Adipocyte (in vitro differentiated cells): ENCODE measurements around the gene ADGRL1.
"Not testable (repeated sequence)": the region's sequence is repeated elsewhere in the genome, so short reads cannot be mapped to it uniquely, and the experiment has no call there.

Experiments used
- DNase-seq: peaks from one replicate; pipeline ENCODE4 v3.0.0-alpha.2; 2015; ENCODE audit warnings: low read depth
- H3K27me3 ChIP-seq: replicated peaks from 2 replicates; pipeline ENCODE4 v1.7.0; 2013; ENCODE audit warnings: mild to moderate bottlenecking, low read length, moderate library complexity; ENCODE audit not compliant: control insufficient read depth, insufficient read depth
- H3K36me3 ChIP-seq: 2 replicates; pipeline ENCODE4 v1.7.0; 2013; ENCODE audit warnings: low read length, mild to moderate bottlenecking, moderate library complexity; ENCODE audit not compliant: control insufficient read depth, insufficient read depth, severe bottlenecking
- H3K4me1 ChIP-seq: 2 replicates; pipeline ENCODE4 v1.7.0; 2013; ENCODE audit warnings: mild to moderate bottlenecking, low read length, moderate library complexity; ENCODE audit not compliant: control insufficient read depth, insufficient read depth
- H3K4me3 ChIP-seq: 2 replicates; pipeline ENCODE4 v1.7.0; 2013; ENCODE audit warnings: mild to moderate bottlenecking, low read length, moderate library complexity
- H3K9ac ChIP-seq: 2 replicates; pipeline ENCODE4 v1.7.0; 2013; ENCODE audit warnings: mild to moderate bottlenecking, low read length, moderate library complexity
- H3K9me3 ChIP-seq: 2 replicates; pipeline ENCODE4 v1.7.0; 2013; ENCODE audit warnings: mild to moderate bottlenecking, low read length, moderate library complexity; ENCODE audit not compliant: control insufficient read depth

Gene ADGRL1

DNA sequence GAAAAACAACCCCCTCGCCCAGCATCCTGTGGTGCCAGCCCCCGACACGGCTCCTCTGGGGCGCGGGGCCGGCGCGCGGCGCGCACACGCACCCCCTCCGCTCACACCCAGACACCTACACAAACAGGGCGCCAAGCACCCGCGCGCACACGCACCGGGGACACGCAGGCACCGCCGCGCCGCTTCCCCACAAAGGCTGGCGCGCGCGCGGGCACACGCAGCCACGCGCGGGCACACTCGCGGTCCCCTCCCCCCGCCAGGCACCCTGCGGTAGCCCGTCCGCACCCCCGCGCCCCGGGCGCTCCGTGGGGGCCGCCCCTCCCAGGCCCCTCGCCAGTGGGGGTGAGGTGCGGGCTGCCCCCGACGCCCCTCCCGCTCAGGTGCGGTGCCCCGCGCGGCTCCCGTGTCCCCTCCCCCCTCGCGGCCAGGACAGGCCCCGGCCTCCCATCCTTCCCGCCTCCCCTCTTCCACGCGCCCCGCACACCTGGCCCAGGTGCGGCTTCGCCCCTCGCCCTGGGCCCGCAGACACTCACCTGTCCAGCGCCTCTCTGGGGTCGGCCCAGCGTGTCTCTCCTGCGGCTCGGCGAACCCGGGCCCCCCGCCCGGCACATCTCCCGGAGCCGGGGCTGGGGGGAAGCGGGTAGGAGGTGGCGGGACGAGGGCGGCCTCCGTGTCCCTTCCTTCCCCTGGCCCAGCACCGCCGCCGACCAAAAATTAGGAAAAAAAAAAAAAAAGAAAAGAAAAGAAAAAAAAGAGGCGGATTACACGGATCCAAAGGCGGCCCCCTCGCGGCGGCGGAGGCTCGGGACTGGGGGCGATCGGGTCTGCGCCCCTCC, at the start of gene ADGRL1:
TSS of gene ADGRL1 (minus strand) at position 718 of the 836 bp plus-strand sequence. CDS start 22,567 bp downstream, outside the sequence.
- peak; percentile 42 for DNase-seq

DNA sequence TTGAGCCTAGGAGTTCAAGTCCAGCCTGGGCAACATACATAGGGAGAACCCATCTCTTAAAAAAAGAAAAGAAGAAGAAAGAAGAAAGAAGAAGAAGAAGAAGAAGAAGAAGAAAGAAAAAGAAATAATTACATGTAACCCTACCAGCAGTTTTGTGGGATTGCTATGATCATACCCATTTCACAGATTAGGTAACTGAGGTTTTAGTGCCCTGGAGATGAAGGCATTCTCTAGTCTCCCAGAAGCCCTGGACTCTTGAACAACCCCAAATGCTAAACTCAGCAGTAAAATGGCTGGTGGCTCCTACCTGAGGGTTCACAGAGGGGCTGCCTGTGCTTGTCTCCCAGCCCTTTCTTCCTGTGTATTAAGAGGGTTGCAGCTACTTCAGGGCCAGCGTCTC, 49.3 kb upstream of the ADGRL1 start:
- not testable (repeated sequence) for H3K4me3 ChIP-seq, H3K9me3 ChIP-seq, H3K4me1 ChIP-seq, DNase-seq, H3K9ac ChIP-seq, H3K36me3 ChIP-seq
- H3K27me3 ChIP-seq: peaks cover 15% of the 10 kb centered on the region

More for the DNA sequence above, at the start of gene ADGRL1:
- not testable (repeated sequence) for H3K27me3 ChIP-seq, H3K9me3 ChIP-seq, H3K36me3 ChIP-seq, H3K4me1 ChIP-seq
- Histone ChIP-seq H3K9ac (peak within 1 kb of the TSS; percentile 78), H3K4me3 (peak within 1 kb of the TSS; percentile 79)

DNA sequence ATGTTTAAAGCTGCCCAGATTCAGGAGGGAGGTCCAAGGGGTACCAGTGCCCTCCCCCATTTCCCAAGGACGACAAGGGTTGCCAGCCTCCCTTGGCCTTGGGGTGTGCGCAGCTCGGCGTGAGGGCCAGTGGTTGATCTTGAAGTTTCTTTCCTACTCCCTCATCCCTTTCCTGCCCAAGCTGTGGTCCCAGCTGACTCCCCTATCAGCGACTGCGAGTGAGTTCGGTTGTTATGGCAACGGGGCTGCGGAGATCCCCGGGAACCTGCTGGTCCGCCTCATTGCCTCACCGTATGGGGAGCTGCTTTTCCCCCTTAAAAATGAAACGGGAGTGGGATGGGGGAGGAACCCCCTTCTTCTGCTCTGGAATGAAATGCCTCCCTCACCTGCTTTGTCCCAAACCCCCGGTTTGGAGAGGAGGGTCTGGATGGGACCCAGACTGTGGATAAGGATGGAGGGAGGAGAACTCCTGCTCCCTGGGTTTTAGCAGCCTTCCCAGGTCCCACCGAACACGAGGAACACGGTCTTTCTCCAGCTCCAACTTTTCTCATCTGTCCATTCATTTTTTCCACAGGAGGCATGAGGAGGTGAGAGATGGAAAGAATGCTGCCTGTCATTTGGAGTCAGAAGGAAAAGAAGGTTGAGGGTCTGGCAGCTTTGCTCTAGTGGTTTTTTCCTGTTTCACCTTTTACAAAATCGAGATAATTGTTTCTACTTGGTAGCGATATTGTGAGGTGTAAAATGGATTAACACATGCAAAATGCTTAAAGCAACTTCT, 48.0 kb upstream of the ADGRL1 start:
- not testable (repeated sequence) for DNase-seq, H3K27me3 ChIP-seq

DNA sequence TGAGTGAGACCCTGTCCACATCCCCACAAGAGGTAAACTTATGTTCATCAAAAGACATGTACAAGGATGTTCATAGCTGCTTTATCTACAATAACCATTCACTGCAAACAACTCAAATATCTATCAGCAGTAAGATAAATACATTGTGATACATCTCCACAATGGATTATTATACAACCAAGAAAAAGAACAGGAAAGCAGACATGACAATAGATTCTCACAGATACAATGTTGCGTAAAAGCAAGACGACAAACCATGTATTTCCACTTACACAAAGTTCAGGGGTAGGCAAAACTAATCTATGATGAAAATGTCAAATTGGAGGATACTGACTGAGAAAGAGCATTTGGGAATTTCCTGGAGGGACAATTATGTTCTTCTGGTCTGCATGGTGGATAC, 46.2 kb upstream of the ADGRL1 start:
- H3K9me3 ChIP-seq: not testable (repeated sequence)

More for the DNA sequence above, 48.0 kb upstream of the ADGRL1 start:
- not testable (repeated sequence) for H3K4me3 ChIP-seq, H3K36me3 ChIP-seq, H3K9me3 ChIP-seq, H3K4me1 ChIP-seq, H3K9ac ChIP-seq

DNA sequence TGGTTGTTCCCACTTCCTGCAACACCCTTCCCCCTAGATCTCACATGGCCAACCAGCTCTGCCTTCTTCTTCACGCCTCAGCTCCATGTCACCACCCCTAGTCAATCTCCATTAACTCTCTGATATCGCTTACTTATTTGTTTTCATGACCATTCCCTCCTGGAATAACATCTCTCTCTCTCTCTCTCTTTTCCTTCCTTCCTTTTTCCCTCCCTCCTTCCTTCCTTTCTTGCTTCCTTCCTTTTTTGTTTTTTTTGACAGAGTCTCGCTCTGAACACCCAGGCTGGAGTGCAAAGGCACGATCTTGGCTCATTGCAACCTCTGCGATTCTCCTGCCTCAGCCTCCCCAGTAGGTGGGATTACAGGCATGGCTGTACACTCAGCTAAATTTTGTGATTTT, 44.9 kb upstream of the ADGRL1 start:
- Histone ChIP-seq H3K4me1 (no peaks in the 10 kb centered on the region), H3K36me3 (no peaks in the 10 kb centered on the region), H3K4me3 (no peak overlapping the region), H3K9ac (no peak overlapping the region), H3K9me3 (no peaks in the 10 kb centered on the region), H3K27me3 (peaks cover 6% of the 10 kb centered on the region)
- no peak for DNase-seq

More for the DNA sequence above, 46.2 kb upstream of the ADGRL1 start:
- not testable (repeated sequence) for H3K36me3 ChIP-seq, H3K9ac ChIP-seq, H3K4me3 ChIP-seq, DNase-seq, H3K4me1 ChIP-seq, H3K27me3 ChIP-seq

DNA sequence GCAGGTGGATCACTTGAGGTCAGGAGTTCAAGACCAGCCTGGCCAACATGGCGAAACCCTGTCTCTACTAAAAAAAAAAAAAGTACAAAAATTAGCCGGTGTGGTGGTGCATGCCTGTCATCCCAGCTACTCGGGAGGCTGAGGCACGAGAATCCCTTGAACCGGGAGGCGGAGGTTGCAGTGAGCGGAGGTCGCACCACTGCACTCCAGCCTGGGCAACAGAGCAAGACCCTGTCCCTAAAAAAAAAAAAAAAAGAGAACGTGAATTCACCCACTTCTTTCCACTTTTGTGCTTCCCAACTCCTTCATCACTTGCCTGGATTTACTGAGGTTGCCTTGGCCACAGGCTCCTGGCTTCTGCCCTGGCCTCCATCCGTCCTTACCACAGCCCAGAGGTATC, 44.3 kb upstream of the ADGRL1 start:
- DNase-seq, H3K9ac ChIP-seq, H3K36me3 ChIP-seq, H3K27me3 ChIP-seq, H3K4me3 ChIP-seq, H3K9me3 ChIP-seq, H3K4me1 ChIP-seq: not testable (repeated sequence)

DNA sequence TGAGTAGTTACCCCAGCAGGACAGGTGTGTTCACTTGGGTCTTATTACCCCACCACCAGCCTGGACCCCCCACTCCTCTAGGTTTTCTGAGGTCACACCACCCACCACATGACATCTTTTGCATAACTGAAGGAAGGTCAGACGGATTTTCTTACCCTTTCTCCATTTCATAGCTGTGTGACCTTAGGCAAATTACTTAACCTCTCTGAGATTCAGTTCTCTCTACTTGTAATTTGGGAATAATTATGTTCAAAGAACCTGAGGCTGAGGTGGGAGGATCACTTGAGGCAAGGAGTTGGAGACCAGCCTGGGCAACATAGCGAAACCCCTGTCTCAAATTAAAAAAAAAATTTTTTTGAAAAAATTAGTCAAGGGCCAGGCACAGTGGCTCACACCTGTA, 43.9 kb upstream of the ADGRL1 start:
- DNase-seq, H3K9me3 ChIP-seq, H3K27me3 ChIP-seq, H3K4me1 ChIP-seq, H3K4me3 ChIP-seq, H3K36me3 ChIP-seq, H3K9ac ChIP-seq: not testable (repeated sequence)

DNA sequence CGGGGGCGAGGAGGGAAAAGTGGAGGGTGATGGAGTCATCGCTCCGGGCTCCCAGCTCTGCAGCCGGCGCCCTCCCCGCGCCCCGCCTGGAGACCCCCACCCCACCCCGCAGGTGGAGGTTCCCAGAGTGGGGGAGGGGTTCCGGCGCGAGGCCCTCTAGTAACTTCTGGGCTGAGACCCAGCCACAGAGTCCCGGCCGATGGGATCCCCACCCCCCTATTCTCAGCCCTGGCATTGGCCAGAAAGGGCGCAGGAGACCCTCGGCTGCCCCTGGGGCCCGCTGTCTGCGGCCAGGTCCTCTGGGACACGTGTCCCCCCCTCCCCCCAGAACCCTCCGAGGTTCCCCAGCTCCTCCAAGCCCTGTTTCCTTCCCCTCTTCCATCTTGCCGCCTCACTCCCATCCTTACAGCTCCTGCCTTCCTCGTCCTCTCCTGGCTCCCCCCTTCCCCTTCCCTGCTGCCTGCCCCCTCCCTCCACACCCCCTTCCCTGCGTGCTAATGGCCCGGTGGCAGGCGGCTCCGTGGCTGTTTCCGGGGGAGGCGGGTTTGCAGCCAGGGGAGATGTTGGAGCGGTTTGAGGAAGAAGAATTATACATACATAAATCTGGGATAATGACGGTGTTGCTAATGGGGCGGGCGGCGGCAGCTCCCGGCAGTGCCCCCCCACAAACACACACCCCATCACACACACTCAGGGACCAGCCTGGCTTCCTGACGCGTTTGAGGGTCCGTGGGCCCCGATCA, 43.2 kb upstream of the ADGRL1 start:
- H3K36me3 ChIP-seq, H3K4me1 ChIP-seq, DNase-seq, H3K27me3 ChIP-seq, H3K9me3 ChIP-seq, H3K4me3 ChIP-seq, H3K9ac ChIP-seq: not testable (repeated sequence)

DNA sequence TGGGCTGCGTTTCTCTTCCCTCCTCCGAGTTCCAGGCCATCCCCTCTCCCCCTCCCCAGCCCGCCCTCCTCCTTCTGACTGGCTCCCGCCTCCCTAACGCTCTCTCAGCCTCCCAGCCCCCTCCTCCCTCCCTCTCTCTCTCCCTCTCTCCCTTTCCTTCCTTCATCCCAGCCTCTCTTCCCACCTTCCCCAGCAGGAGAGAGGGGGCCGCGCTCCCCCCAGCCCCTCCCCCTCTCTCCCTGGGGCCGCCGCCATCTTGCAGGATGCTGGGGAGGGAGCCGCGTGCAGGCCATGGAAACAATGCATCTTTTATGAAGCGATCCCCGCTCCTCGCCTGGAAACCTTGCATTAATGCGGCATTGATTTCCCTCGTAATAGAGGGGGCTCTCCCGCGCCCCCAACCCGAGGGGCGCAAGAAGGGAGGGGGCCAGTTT, 42.6 kb upstream of the ADGRL1 start:
- Histone ChIP-seq H3K4me3 (no peak overlapping the region), H3K4me1 (no peaks in the 10 kb centered on the region), H3K9me3 (no peaks in the 10 kb centered on the region), H3K9ac (no peak overlapping the region), H3K36me3 (no peaks in the 10 kb centered on the region), H3K27me3 (peaks cover 6% of the 10 kb centered on the region)
- DNase-seq: peak; percentile 32

DNA sequence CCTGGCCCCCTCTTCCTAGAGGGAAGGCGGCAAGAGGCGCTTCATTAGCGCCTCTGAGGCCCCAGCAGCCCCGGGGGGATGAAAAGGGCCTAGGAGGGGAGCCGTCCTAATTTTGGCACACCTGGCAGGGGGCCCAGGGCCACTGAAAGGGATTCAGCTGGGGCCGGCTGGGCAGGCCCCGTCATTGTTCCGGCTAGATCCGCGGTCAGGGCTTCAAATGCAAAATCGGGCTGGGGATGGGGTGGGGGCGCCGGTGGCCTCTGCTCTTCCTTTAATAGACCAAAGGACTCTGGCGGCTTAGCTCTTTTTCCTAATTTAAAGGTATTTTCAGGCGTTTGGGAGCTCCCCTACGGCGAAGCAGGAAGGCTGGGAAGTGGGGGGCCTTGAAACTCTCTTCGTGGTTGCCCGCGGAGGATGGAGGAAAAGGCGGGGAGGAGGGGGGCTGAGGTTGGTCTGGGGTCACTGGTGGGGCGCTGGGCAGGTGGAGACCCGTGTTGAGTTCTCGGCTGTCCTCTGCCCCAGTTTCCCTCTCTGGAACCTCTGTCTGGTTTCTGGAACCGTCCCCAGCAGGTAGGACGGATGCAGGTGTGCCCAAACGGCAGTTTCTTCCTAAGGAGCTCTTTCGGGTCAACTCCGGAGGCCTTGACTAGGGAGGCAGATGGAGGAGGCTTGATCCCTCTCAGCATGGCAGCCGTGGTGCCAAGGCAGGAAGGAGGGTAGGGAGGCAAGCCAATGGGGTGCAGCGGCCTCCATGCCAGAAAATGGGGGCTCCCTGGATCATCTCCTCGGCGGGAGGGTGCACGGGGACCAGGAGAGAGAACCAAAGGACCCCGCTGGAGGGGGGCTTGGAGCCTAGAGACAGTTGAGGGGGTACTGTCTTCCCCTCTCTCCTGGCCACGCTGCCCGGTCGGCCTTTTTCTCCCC, 41.8 kb upstream of the ADGRL1 start:
- H3K27me3 ChIP-seq, H3K4me1 ChIP-seq, H3K9ac ChIP-seq, H3K36me3 ChIP-seq, H3K4me3 ChIP-seq, H3K9me3 ChIP-seq, DNase-seq: not testable (repeated sequence)
